GM21526 (cell line): ENCODE data around the gene SIX5.

ENCODE experiments used
- ATAC-seq: cut with Tn5 transposase; IDR thresholded peaks from one replicate; pipeline ENCODE4 v1.9.1; 2021; ENCODE audit warnings: moderate library complexity; ENCODE audit not compliant: unreplicated experiment, low FRiP score

SIX5 gene

DNA sequence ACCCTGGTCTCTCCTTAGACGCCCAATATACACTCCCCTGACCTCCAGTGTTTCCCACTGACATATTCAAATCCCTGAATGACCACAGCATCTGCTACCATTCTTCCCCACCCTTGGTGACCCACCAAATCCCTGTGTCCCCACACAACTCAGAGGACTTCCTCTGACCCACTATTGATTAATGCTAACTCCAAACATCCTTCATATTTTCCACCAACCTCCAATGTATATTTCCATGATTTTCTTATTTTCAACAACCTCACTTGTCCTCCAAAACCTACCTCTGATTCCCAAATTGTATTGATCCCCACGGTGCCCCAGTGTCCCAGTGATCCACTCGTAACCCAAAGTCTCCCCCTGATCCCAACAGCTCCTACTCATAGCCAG is 24.1 kb upstream of the SIX5 start:
- ATAC-seq, result no peak

DNA sequence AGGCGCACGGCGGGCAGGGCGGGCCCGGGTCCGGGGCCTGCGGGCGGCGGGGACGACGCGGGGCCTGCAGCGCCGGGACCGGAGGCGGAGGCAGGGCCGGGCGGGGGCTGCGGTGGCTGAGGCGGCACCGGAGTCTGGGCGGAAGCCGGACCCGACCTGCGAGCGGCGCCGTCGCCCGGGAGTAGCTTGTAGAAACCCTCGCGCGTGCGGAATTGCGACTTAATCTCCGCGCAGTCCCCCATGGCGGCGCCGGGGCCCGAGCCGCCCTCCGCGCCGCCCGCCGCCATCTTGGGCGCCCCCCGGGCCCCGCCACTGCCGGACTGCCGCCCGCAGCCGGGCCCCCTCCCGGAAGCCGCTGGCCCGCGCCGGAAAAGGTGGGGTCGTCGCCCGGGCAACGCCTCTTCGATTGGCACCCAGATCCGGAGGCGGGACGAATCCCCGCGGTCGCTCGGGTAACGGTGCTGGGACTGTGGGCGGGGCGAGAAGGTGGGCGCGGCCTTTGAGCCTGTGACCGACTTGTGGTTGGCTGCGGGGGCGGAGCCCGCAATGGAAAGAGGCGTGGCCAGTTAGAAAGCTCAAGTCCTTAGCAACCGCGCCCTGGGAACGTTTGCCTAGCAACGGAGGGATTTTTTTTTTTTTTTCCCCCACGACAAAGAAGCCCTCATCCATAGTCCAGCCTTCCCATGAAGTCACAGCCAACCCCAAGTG is 23.6 kb upstream of the SIX5 start, which contains the start of gene DMWD:
DMWD (minus strand) TSS at position 376 of the 708 bp plus-strand sequence; CDS start at position 287, 89 bp downstream.
- peak; percentile 73 for ATAC-seq

DNA sequence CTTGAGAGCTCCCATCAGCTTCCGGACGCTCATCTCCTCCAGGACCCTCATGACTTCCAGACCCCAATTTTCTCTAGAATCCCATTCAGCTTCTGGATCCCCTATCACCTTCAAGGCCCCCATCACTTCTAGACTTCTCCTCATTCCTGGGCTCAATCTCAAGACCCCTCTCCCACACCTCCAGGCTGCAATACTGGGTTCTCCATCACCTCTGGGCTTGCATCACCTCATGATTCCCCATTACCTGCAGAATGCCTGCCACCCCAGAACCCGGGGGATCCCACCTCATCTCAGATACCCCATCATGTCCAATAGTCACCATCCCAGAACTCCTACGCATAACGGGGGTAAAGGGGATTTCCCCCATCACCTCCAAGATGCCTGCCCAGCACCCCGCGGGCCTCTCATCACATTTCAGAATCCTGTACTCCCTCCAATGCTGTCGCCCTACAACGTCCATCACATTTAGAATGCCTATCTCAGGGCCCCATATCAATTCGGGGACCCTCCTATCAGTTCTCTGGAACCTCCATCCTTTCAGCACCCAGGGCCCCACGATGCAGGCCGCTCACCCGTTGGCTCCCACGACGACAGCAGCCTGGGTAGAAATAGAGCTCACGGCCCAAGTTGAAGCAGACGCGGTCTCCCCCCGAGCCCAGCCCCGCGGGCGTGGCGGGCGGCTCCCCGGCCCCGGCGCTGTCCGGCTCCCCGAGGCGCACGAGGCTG is 22.9 kb upstream of the SIX5 start:
- ATAC-seq, result no peak

DNA sequence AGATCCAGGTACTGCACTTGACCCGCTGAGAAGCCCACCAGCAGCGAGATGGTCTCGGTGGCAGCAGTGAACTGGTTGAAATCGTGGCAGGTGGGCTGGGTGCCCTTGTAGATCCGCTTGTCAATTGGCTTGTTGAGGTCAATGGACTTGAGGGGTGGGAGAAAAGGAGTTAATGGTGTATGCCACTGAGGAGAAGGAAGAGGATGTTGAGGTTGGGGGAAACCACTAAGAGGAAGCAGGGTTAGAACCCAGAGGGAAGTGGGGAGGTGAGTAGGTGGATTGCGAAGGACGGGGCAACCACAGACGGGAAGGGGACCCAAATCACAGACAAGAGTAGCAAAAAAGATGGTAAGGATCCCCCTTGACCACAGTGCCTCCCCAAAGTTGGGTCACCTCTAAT is 21.9 kb upstream of the SIX5 start:
- ATAC-seq, result no peak

DNA sequence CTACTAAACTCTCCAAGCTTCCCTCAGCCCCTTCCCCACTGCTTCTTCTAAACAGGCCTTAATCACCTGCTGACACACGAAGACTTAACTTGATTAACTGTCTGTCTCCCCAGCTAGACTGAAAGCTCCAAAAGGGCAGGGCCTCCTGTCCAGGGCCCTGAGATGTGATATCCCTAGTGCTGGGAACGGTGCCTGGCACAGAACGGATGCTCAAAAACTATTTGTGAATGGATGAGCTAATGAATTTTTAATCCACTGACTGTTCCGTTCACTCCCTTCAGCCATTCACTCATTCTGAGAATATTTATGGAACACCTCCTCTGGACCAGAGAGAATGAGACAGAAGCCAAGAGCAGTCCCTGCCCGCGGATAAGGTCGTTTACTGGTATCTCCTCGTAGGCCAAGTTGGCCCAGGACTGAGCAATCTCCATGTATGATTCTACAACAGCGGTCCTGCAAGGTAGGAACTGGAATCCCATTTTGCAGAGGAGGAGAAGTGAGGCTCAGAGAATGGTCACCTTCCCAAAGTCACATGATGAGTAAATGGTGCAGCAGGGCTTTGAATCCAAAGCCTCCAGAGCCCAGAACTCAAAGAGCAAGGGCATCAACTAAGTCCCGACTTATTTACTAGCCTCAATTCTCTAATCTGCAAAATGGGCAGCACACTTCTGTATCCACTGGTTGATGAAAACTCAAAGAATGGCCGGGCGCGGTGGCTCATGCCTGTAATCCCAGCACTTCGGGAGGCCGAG is 20.2 kb upstream of the SIX5 start:
- no peak for ATAC-seq

DNA sequence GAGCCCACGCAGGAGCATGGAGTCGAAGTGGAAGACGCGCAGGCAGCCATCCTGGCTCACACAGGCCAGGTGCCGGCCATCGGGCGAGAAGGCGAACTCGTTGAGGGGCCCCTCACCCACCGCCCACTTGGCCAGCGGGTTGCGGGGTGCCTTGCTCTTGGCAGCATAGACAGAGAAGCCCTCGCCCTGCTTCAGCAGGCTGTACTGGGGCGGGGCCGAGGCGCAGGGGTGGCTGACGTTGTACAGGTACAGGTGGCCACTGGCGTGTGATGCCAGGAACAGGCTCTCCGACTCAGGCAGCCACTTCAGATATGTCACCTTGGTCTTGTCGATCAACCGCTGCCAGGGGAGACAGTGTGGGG is 17.5 kb upstream of the SIX5 start:
- no peak for ATAC-seq

DNA sequence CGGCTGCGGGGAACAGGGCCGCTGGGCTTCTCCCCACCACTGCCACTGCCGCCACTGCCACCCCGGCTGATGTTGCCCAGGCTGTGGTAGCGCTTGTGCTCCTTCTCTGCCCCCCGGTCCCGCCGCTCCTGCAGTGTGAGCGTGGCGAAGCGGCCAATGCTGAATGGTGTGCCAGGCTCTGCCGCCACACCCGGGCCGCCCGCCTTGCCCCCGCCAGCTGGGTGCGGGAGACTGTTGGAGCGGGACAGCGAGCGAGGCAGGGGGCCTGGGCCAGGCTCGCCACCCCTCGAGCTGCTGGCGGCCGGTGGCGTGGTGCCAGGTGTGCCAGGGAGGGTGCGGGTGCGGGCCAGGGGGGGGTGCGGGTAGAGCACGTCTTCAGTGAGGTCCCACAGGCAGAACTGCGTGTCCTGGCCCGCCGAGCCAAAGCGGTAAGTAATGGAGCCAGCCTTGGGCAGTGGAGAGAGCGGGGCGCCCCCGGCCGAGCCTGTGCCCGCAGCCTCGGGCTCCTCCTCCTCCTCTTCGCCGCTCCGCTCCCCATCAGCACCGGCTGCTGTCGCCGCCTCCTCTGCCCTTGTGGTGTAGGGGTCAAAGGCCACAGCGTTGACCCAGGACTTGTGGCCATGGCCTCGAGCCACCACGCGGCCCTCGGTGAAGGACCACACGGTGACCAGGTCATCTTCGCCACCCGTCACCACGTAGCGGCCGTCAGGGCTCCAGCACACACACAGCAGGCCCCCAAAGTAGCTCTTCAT is 16.9 kb upstream of the SIX5 start:
- no peak for ATAC-seq

DNA sequence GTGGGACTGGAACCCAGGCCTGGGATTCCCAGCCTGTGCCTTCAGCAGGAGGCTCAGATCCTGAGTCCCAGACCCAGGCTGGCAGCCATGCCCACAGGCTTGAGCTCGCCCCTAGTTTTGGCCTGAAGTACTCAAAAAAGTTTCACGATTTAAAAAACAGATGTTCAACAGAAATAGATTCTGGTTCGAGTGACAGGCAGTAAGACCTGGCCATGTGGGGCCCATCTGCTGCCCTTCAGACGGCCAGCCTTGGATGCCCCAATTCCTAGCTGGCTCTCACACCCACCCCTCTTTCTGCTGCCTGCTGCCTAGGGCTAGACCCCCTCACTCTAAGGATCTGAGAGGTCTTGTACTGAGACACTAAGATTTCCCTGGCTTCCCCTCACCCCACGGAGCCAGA is 16.0 kb upstream of the SIX5 start:
- no peak for ATAC-seq

DNA sequence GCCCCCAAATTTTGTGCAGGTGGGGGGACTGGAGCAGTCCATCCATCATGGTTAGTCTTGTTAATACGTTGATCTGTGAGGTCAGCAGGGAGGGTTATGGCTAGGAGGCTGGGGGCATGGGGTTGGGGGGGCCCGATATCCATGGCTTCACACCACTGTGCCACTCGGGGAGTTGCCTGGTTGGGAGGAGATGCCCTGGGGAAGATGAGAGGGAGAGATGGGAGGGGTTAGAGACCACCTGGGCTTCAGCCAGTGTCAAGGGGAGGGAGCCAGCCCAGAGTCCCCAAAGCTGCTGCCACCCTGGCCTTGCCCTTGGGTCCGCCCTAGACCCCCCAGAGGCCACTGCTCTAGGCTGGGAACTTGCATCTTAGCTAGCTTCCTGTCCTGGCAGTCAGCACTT is 15.0 kb upstream of the SIX5 start:
- no peak for ATAC-seq

DNA sequence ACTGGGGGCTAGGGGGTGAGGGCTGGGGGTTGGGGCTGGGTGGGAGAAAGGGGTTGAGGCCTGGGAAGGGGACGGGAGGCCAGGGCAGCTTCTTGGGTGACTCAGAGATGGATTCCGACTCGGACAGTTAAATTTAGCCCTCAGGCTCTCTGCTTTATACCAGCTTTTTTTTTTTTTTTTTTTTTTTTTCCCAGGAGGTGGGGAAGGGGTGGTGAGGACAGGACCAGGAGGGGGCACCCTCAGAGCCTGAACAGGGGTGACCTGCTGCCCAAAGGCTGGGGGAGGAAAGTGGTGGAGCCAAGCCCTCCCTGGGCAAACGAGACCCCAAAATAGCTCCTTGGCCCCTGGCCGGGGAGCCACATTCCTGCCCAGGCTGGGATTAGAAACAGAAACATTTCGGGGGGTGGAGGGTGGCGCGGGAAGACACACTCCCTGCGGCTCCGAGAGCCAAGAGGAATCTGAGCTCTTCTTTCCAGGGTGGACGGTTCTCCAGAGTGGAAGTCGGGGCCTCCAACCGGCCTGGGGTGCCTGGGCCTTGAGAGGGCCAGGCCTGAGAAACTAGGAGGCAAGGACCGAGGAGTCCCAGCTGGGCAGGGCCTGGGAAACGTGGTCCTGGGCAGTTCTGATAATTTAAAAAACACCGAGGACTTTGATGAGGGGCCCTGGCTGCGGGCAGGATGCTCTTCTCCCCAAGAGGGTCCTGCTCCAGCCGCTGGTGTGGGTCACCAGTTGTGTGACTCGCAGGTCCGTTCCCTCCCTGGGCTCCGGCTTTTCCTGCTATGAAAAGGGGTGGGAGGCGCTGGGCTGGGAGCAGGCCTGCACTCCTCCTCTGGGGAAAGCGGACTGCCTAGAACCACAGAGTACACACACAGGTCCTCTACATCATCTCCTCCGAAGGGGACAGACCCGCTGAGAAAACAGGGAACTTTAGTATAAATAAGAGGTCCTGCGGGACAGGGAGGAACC is 14.1 kb upstream of the SIX5 start:
- no peak for ATAC-seq

DNA sequence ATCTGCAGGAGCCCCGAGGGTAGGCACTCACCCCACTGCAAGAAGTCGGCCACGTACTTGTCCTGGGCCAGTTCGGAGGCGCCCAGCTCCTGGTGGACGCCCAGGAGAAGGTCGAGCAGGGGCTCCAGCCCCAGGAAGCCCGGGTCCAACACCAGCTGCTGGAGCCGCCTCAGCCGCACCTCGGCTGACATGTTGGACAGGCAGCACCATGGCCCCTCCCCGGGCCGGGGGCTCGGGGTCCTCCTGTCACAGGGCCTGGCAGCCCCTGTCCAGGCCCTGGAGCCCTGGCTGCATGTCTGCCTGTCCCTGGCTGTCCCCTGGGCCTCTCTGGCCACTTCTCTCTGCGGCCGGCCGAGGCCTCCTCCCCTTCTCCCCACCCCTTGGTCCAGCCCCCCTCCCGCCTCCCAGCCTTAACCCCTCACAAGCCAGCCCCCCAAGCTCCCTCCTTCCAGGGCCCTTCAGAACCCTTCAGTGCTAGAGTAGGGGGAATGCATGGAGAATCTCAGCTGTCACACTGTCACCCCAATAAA is 13.2 kb upstream of the SIX5 start, which contains the start of gene DMPK:
DMPK (minus strand) TSS at position 329 of the 530 bp plus-strand sequence; CDS start at position 191, 138 bp downstream.
- no peak for ATAC-seq

DNA sequence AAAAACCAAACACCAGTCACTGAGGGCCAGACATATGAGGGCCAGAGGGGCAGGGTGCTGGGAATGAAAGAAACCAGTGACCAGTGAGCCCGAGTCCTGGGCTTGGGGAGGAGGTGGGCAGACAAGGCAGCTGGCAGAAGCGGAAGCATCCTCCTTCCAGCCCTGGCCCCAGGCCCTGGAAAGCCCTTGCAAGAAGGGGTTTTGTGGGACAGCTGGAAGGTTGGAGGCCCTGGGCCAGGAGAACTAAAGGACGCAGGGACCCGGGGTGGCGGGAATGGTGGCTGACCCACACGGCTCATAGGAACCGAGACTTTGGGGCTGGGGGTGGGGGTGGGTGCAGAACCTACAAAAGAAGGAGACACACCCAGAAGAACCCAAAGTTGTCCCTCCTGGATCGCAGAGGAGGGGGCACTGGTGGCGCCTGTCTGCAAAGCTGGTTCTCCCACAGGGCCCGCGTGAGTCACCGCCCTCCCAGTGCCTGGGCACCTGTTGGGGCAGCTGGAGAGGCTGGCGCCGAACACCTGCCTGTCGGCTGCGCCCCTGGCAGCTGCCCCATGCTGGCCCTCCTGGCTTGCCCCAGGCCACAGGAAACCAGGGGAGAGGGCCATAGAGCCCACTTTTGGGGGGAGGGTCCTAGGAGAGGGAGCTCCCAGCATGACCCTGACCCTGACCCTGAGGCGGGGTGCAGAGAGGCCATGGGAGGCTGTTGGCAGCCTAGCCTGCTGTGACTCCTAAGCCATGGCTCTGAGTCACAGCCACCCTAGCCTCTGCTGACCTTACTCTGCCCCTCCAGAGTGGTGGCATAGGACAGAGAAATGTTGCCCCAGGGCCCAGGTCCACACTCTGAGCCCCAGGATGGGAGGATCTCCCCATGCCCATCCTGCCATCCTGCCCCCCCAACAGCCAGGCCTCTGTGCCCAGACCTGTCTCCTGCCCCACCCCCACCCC is 12.4 kb upstream of the SIX5 start:
- ATAC-seq, result no peak

DNA sequence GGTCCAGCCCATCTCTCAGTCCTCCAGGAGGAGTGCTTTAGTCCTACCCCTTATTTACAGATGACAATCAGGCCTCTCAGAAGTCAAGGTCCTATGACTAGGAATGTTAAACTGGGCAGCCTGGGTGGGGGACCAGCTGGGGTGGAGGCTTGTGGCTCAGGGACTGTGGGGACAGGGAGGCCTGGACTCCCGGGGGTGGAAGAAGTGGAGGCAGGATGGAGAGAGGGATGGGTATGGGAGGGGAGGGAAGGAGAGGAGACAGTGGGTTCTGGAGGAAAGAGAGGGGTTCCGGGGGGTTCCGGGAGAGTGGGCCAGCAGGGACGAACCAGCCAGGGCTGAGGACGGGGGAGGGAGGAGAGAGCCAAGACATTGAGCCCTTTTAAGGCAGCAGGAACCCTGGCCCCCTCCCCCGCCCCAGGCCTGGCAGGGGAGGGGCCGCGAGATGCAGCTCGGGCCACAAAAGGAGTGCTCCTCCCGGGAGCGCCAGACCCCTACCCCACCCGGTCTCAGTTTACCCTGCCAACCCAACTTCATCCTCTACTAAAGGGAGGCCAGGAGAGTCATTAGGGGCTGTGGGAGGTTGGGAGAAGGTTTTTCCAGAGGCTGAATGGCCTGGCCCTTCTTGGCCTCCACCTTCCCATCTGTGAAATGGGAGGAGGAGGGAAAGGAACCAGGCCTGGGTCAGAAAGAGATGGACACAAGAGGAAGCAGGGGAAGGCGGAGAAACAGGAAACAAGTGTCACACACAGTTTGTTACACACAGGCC is 11.6 kb upstream of the SIX5 start:
- no peak for ATAC-seq

DNA sequence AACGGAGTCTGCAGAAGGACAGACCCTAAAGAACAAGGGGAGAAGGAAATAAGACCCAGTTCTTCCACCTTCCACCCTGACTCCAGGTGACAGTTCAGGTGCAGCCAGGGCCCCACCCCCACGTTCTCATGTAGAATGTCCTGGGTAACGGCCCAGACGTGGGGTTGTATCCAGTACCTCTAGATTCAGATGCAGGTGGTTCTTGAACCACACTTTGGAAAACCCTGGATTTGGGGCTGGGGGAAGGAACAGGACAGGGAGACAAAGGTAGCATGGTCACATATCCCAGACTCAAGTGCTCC is 11.0 kb upstream of the SIX5 start:
- no peak for ATAC-seq

DNA sequence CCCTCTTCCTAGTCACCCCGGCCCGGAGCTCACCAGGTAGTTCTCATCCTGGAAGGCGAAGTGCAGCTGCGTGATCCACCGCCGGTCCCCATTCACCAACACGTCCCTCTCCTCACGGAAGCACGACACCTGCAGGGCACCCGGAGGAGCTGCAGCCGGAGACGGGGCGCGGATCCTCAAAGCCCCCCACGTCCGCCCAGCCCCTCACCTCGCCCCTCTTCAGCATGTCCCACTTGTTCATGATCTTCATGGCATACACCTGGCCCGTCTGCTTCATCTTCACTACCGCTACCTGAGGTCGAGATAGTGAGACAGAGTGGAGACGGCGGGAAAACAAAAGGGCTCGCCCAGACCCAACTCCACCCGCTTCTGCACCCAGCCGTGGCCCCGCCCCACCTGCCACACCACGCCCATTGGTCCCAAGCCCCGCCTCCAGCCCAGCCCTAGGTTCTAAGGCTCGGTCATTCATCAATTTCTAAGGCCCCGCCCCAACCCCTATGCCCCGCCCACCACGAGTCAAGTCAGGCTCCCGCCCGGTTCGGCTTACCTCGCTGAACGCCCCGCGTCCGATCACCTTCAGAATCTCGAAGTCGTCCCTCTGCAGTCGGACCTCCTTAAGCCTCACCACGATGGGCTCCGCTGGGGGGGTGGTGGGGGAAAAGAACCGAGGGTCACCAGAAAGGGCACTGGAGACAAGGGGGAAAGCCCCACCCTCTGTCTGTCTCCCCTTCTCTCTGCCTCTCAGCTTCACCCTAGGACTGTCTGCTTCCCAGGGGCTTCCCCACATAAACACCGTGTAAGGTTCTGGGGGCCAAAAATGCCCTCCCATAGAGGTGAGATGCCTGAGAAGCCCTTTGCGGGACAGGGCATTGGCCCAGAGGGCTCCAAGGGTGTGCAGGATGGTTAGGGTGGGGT is 10.4 kb upstream of the SIX5 start:
- ATAC-seq, result peak; percentile 53

DNA sequence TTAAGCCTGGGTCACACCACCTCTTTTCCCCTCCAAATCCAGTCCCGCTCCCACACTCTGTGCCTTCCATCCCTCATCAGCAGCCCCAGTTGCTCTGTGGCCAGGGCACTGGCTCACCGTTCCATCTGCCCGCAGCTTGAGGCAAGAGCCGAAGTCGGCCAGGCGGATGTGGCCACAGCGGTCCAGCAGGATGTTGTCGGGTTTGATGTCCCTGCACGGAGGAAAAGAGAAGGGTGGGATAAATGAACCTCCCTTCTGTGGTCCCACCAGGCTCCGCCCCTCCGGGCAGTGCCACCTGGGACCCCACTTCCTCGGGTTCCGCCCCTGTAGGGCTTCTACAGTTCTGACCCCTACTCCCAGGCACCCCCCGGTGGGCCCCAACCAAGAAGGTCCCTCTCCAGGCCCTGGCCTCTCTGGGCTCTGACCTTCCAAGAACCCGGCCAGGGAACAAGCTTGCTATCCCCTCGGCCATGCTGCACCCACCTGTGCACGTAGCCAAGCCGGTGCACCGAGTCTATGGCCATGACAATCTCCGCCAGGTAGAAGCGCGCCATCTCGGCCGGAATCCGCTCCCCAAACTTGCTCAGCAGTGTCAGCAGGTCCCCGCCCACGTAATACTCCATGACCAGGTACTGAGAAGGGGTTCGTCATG is 9.1 kb upstream of the SIX5 start:
- ATAC-seq, result no peak
